Occipital lobe (tissue), 3 donors: ENCODE measurements around the gene HRH1. TPM values are rescaled to one million over a fixed set of nuclear protein-coding genes. Genes with fewer than 3 reads are reported as not detected.

Experiments used
- DNase-seq: peaks from one replicate; lab custom pipeline; 2025; lab: John Stamatoyannopoulos, UW
- small RNA-seq: library from RNA; depleted of rRNA; stranded (forward); fragments of <200 nt; gene quantifications from one replicate; pipeline ENCODE3, GENCODE V24; 2014
- total RNA-seq: library from RNA; depleted of rRNA; stranded (reverse); fragments of >200 nt; gene quantifications from one replicate; pipeline ENCODE4 v1.2.3, GENCODE V29; 2014

HRH1 gene
- total RNA-seq, 1 donor from 2014 or later: 1.7 TPM

DNA sequence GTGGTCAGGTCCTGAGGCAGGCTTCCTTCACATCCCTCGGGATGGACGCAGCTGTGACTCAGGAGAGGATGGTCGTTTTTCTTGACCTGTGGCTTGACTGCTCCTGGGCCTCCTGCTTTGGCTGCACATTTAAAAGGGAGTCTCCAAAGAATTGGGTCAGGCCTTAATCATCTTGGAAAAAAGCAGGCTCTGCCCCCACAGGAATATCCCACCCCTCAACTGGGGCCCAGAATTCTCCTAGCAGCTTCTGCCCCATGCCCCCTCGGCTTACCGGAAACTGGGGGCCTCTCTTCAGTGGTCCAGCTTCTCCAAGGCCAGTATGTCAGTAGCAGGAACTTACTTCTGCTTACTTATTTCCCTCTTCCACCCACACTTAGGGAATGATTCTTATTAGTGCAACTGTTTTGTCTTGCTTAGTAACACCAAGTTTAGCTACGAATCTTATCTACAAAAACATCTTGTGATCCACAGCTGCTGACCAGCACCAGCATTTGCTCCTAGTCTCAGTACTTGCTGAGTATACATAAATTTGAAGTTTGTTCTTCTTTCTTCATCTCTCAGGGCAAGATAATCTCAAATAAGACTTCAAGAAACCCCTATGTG lies 153.6 kb downstream of the HRH1 start:
- no peak for DNase-seq

DNA sequence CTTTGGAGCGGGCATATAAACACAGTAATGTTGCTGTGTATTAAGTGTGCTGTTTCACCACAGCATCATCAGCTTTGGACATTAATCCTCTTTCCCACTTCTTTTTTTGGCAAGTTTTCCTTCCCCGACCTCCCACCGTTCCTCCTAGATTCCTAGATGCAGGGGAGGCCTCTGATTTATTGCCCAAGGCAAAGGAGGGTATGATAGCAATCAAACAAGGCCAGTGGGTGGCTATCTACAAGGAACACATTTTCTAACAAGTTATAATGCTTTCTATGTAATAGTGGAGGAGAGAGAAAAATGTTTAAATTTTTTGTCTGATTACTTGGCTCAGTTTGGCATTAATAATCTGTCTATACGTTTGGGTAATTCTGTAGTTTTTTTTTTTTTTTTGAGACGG lies 156.0 kb downstream of the HRH1 start:
- no peak for DNase-seq

DNA sequence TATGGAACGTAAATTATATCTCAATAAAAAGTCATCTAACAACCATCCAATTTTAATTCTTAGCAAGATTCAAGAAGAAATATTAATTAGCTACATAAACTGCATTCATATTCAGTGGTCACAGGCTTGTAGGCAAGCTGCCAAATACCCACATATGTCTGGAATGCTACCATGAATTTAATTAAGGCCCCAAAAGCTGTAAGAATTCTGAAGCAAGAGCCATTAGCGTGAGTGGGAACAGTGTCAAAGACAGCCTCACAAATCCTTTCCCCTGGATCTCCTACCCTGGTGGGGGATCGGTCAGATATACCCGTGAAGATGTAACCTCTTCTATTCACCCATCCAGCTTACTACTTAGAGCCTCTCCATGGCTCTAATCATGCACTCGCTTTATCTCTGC lies 157.9 kb downstream of the HRH1 start:
- DNase-seq: no peak

Small RNAs within 50 kb of the gene (small RNA-seq; reads per million reads assigned to genes)
- not detected for gene AC083855.1

Other genes with a start within 250 kb of the HRH1 start
- gene SLC6A1, start 161.7 kb upstream of the HRH1 start, total RNA-seq: 61.1 TPM
- 22.6 TPM for gene ATG7, start 117.9 kb downstream of the HRH1 start, total RNA-seq